ENCODE results near the gene SLC52A1. TPM values are rescaled to one million over a fixed set of nuclear protein-coding genes. Genes with fewer than 3 reads are reported as not detected.

Gene SLC52A1
- total and polyA plus RNA-seq, 10 of the 15 experiments (the other 5 are each of a cell fraction or from before 2014, with no cell fraction given) = 0.04 to 0.11 TPM; not detected in 8

DNA sequence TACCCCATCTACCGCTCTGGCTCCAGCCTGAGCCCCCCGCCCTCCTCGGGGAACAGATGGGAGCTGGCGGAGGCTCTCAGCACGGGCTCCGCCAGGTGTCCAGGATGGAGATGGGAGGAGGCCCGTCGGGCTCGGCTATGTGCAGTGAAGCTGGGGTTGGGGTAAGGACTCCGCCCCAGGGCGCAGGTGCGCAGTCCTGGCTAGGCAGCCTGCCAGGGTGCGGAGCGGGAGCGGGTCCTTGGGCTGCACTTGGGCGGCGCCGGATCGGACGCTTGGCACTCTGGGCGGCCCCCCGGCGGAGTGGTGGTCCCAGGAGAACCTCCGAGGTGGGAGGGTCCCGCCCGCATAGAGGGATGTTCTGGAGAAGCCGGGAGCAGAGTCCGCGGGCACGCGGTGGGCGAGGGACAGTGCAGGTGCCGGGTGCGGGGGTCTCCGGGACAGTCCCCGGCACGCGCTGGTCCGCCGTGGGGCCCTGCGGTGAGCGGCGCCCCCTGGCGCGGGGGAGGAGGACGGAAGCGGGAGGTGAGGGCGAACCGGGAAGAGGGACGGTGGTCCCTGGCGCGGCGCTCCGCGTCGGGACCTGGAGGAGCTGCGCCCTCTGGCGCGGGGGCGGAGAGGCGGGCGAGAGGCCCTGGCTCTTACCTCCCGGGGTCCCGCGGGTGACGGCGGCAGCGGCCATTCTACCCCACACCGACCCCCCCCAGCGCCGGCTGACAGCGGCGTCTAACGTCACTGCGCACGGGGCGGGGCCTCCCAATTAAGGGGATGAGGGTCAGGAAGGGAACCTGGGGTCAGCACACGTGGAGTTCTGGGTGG lies 48.1 kb downstream of the SLC52A1 start, which contains the start of gene CAMTA2:
CAMTA2 (minus strand) TSS at position 725 of the 816 bp plus-strand sequence. CDS start 1,453 bp downstream, outside the sequence.
- no peaks in the 10 kb centered on the region for H3K9me3 ChIP-seq (replicated peaks; ENCODE audit: control insufficient read depth, insufficient read depth, low read length)
- in situ Hi-C loops (cut with MboI) (no loop called here), intact Hi-C loops (cut with micrococcal nuclease; ENCODE audit: unreplicated experiment) (no loop called here)
- peak within 1 kb of the TSS; percentile 96 for H3K9ac ChIP-seq (ENCODE audit: control insufficient read depth, insufficient read depth, low read length)
- no peaks in the 10 kb centered on the region for H4K20me1 ChIP-seq (ENCODE audit: control insufficient read depth, insufficient read depth)
- H3K27ac ChIP-seq (ENCODE audit: control insufficient read depth, insufficient read depth) = peak within 1 kb of the TSS; percentile 90
- peak within 1 kb of the TSS; percentile 74 for H3K4me3 ChIP-seq
- peak within 1 kb of the TSS; percentile 90 for H2AFZ ChIP-seq (ENCODE audit: control insufficient read depth, low read depth, low read length)
- TSS peak; percentile 63 for BruUV-seq (replicated peaks)
- ATAC-seq (peak; percentile 92), DNase-seq (ENCODE audit: low read depth, low spot score) (no peak), FAIRE-seq (no peak)
- CTCF ChIA-PET = interaction anchor here (0.6 to 2.5 kb wide), 18 partner anchors 10 to 78 kb away, joined by 3 to 19 read pairs (median 4); partner anchors contain the start of gene SPAG7
- H3K4me2 ChIP-seq (ENCODE audit: control insufficient read depth, insufficient read depth) = peak within 1 kb of the TSS; percentile 99
- under 1% methylated on average over 69 of the region's 78 CpGs for WGBS (ENCODE audit: insufficient coverage, insufficient replicate concordance, low lambda C conversion rate, missing lambda C conversion rate)
- RAD21 ChIA-PET (ENCODE audit: unreplicated experiment) = interaction anchor here (0.6 to 3.7 kb wide), 12 partner anchors 11 to 251 kb away, joined by 3 to 15 read pairs (median 4); partner anchors contain the start of genes INCA1, KIF1C and SPAG7
- H3K4me1 ChIP-seq (ENCODE audit: control insufficient read depth, insufficient read depth, low read length) = peaks cover 19% of the 10 kb centered on the region
- H3K79me2 ChIP-seq (ENCODE audit: control insufficient read depth, insufficient read depth, low read length) = peaks cover 25% of the 10 kb centered on the region
- SMC1A ChIA-PET (ENCODE audit: uncharacterized antibody, unreplicated experiment) = interaction anchor here (0.8 to 2.8 kb wide), 8 partner anchors 10 to 75 kb away, joined by 3 to 13 read pairs (median 6); partner anchors contain the start of genes INCA1, KIF1C, RNF167 and SLC25A11
- POLR2A ChIA-PET = interaction anchor here (1.1 to 2.3 kb wide), 8 partner anchors 11 to 78 kb away, joined by 3 to 22 read pairs (median 4); partner anchors contain the start of genes INCA1, KIF1C, RNF167 and SLC25A11
- peaks cover 0 to 4% of the 10 kb centered on the region in 2 experiments; a peak in 1 of 4 replicates for H3K36me3 ChIP-seq (ENCODE audit: control insufficient read depth in 2 of 2, insufficient read depth in 2 of 2, low read length in 1 of 2)
- H3K27me3 ChIP-seq (replicated peaks in 1 of 2; ENCODE audit: control insufficient read depth in 2 of 2, insufficient read depth in 2 of 2, low read length in 1 of 2) = no peaks in the 10 kb centered on the region
- TF ChIP-seq SMC3 (IDR thresholded peaks at IDR 0.05; ENCODE audit: borderline replicate concordance, low read length) = peak; percentile 23; the same call in 1 of the 2 replicates
- TF ChIP-seq TAF1 (IDR thresholded peaks at IDR 0.05; ENCODE audit: borderline replicate concordance, low read depth, low read length) = peak; percentile 62; the same call in 1 of the 2 replicates
- no peak for TF ChIP-seq FOS (IDR thresholded peaks at IDR 0.05; ENCODE audit: borderline replicate concordance, extremely low read depth, insufficient read length)
- TF ChIP-seq, protein P1, sequence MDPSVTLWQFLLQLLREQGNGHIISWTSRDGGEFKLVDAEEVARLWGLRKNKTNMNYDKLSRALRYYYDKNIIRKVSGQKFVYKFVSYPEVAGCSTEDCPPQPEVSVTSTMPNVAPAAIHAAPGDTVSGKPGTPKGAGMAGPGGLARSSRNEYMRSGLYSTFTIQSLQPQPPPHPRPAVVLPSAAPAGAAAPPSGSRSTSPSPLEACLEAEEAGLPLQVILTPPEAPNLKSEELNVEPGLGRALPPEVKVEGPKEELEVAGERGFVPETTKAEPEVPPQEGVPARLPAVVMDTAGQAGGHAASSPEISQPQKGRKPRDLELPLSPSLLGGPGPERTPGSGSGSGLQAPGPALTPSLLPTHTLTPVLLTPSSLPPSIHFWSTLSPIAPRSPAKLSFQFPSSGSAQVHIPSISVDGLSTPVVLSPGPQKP (IDR thresholded peaks at IDR 0.05; ENCODE audit: low read depth, low read length) = no peak
- TF ChIP-seq HDAC2 (IDR thresholded peaks at IDR 0.05) = no peak
- TF ChIP-seq SPI1 (IDR thresholded peaks at IDR 0.05; ENCODE audit: borderline replicate concordance, insufficient read depth, low read depth, low read length) = 0 out of 2 replicates have a peak, but pooled peaks have one; percentile 2
- TF ChIP-seq YY1 (IDR thresholded peaks at IDR 0.05; ENCODE audit: low read depth, low read length) = peak; percentile 94
- TF ChIP-seq GATAD2B (conservative IDR thresholded peaks at IDR 0.05; ENCODE audit: low read depth) = peak; percentile 97; the same call in 1 of the 2 replicates
- TF ChIP-seq, protein P2, sequence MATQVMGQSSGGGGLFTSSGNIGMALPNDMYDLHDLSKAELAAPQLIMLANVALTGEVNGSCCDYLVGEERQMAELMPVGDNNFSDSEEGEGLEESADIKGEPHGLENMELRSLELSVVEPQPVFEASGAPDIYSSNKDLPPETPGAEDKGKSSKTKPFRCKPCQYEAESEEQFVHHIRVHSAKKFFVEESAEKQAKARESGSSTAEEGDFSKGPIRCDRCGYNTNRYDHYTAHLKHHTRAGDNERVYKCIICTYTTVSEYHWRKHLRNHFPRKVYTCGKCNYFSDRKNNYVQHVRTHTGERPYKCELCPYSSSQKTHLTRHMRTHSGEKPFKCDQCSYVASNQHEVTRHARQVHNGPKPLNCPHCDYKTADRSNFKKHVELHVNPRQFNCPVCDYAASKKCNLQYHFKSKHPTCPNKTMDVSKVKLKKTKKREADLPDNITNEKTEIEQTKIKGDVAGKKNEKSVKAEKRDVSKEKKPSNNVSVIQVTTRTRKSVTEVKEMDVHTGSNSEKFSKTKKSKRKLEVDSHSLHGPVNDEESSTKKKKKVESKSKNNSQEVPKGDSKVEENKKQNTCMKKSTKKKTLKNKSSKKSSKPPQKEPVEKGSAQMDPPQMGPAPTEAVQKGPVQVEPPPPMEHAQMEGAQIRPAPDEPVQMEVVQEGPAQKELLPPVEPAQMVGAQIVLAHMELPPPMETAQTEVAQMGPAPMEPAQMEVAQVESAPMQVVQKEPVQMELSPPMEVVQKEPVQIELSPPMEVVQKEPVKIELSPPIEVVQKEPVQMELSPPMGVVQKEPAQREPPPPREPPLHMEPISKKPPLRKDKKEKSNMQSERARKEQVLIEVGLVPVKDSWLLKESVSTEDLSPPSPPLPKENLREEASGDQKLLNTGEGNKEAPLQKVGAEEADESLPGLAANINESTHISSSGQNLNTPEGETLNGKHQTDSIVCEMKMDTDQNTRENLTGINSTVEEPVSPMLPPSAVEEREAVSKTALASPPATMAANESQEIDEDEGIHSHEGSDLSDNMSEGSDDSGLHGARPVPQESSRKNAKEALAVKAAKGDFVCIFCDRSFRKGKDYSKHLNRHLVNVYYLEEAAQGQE (IDR thresholded peaks at IDR 0.05; ENCODE audit: low read depth, low read length) = no peak
- TF ChIP-seq USF2 (IDR thresholded peaks at IDR 0.05; ENCODE audit: borderline replicate concordance, low read depth, low read length) = no peak
- no peak for TF ChIP-seq SUPT20H (IDR thresholded peaks at IDR 0.05; ENCODE audit: borderline replicate concordance, control insufficient read depth, low read depth, low read length)
- TF ChIP-seq, protein P3, sequence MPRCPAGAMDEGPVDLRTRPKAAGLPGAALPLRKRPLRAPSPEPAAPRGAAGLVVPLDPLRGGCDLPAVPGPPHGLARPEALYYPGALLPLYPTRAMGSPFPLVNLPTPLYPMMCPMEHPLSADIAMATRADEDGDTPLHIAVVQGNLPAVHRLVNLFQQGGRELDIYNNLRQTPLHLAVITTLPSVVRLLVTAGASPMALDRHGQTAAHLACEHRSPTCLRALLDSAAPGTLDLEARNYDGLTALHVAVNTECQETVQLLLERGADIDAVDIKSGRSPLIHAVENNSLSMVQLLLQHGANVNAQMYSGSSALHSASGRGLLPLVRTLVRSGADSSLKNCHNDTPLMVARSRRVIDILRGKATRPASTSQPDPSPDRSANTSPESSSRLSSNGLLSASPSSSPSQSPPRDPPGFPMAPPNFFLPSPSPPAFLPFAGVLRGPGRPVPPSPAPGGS (IDR thresholded peaks at IDR 0.05; ENCODE audit: borderline replicate concordance, insufficient read depth, low read depth, low read length, poor library complexity, severe bottlenecking) = peak; percentile 14
- TF ChIP-seq MTA3 (IDR thresholded peaks at IDR 0.05; ENCODE audit: borderline replicate concordance, low read length) = no peak; the same call in 1 of the 2 replicates
- no peak; the same call in 1 of the 2 replicates for TF ChIP-seq STAT1 (conservative IDR thresholded peaks at IDR 0.05)
